ENCODE data around the gene GNA12.

GNA12 gene

DNA sequence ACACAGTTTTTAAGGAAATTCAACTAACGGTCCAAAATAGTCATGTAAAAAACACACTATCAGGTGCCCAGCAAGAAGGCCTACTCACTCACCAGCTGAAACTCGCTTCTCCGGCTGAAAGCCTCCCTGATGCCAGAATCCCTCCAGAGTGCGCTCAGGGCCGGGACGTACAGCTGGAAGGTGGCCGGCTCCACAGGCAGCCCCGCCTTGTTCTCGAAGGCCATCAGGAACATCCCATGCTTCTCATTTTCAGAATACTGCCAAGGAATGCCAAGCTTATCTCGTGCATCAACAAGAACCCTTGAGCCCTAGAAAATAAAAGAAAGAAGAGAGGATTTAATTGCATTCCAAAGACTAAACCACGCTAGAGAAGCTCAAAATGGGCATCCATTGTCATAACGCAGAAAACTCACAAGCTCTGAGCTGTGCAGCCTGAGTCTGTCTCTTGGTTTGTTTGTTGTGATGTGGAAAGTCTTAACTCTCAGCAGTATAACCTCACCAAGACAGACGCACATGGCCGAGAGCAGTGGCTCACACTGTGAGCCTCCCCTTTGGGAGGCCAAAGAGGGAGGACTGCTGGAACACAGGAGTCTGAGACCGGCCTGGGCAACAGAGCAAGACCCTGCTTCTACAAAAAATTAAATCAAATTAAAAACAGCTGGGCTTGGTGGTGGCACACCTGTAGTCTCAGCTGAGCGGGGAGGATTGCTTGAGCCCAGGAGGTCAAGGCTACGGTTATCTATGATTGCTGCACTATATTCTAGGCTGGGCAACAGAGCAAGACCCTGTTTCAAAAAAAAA, 49.1 kb downstream of the GNA12 start:
- no peak overlapping the region for H3K27ac ChIP-seq
- TF ChIP-seq, protein P1, sequence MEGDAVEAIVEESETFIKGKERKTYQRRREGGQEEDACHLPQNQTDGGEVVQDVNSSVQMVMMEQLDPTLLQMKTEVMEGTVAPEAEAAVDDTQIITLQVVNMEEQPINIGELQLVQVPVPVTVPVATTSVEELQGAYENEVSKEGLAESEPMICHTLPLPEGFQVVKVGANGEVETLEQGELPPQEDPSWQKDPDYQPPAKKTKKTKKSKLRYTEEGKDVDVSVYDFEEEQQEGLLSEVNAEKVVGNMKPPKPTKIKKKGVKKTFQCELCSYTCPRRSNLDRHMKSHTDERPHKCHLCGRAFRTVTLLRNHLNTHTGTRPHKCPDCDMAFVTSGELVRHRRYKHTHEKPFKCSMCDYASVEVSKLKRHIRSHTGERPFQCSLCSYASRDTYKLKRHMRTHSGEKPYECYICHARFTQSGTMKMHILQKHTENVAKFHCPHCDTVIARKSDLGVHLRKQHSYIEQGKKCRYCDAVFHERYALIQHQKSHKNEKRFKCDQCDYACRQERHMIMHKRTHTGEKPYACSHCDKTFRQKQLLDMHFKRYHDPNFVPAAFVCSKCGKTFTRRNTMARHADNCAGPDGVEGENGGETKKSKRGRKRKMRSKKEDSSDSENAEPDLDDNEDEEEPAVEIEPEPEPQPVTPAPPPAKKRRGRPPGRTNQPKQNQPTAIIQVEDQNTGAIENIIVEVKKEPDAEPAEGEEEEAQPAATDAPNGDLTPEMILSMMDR (IDR thresholded peaks at IDR 0.05) = no peak
- no peak for TF ChIP-seq ZFX (IDR thresholded peaks at IDR 0.05; ENCODE audit: borderline replicate concordance)

DNA sequence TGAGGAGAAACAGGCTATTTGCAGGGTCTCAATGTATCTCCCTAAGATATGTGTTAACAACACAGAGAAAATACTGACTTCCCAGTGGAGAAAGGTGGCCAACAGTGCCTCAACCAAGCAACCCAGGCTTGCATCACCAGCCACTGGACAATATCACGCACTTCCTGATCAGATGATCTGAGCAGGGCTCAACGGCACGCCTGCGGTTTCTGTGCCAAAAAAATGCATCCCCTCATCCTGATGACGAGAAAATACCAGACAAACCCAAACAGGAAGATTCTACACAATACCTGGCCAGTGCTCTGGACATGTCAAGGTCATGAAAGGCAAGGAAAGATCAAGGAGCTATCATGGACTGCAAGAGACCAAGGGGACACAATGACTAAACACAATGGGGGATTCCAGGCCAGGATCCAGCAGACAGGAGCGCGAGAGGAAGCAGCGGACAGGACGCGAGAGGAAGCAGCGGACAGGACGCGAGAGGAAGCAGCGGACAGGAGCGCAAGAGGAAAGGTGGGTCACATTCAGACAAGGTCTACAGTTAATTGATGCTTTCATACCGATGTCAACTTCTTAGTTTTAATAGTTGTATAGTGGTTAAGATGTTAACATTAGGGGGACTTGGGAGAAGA, 51.1 kb downstream of the GNA12 start:
- no peak for TF ChIP-seq ZFX (IDR thresholded peaks at IDR 0.05; ENCODE audit: borderline replicate concordance)
- TF ChIP-seq, protein P1 (IDR thresholded peaks at IDR 0.05) = no peak
- no peak overlapping the region for H3K27ac ChIP-seq

DNA sequence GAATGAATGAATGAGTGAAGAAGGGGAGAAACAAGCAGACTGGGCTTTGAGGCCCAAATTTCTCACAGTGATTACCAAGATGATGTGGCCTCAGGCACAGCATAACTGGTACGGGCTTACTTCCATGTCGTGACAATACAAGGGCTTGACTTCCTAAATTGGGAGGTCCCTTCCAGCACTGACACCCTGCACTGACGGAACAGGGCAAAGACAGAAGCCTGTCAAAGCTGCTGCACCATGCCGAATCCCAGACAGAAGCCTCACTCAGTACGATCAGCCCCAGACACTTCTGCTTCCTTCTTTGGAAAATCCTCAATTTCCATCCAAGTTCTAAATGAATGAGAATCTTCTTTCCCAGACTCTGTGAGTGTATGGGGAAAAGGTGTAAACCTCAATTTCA, 51.9 kb downstream of the GNA12 start:
- TF ChIP-seq ZFX (IDR thresholded peaks at IDR 0.05; ENCODE audit: borderline replicate concordance) = no peak
- TF ChIP-seq, protein P1 (IDR thresholded peaks at IDR 0.05) = no peak
- H3K27ac ChIP-seq = no peak overlapping the region

DNA sequence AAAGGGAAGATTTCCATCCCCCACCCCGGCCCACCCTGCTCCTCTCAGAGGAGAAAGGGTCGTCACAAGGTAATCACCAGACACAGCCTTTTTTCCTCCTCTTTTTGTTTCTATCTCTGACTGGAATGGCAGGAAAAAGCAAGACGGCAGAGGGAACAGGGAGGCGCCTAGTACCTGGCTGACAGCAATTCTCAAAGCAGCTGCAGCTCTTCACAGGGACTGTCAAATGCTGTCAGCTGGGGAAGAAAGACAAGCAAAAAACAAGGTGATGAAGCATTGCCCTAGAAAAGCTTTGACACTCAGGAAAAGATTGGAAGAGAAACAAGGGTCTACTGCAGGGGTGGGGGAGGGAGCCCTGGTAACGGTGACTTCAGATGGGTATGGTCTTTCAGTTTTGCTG, 52.7 kb downstream of the GNA12 start:
- TF ChIP-seq ZFX (IDR thresholded peaks at IDR 0.05; ENCODE audit: borderline replicate concordance) = no peak
- TF ChIP-seq, protein P1 (IDR thresholded peaks at IDR 0.05) = no peak
- H3K27ac ChIP-seq = no peak overlapping the region

DNA sequence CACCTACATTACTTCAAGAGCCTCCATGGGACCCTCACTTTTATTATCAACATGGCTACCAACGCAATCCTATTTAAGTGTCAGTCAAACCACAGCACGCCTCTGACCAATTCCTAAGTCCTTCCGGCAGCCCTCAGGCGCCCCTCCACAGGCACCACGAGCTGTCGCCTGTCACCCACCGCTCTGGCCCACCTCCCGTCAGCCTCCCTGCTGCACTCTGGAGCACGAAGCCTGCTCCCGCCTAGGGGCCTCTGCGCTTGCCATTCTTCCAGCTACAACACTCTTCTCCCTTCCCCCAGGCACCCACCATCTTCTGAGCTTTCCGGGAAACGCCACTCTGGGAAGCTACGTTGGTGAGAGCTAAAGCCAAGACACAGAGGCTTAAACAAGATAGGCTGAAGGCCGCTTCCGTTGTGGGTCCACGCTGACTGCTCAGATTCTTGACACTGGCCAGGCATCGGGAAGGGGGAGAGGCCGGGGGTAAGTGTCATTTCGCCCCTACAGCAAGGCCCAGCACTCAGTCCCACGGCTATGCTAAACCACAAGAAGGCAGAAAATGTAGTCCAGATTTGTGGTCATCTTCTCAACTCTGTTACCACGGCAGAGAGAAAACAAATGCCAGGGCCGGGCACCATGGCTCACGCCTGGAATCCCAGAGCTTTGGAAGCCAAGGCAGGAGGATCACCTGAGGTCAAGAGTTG, 56.7 kb downstream of the GNA12 start:
- no peak overlapping the region for H3K27ac ChIP-seq
- TF ChIP-seq, protein P1 (IDR thresholded peaks at IDR 0.05) = no peak
- no peak for TF ChIP-seq ZFX (IDR thresholded peaks at IDR 0.05; ENCODE audit: borderline replicate concordance)

DNA sequence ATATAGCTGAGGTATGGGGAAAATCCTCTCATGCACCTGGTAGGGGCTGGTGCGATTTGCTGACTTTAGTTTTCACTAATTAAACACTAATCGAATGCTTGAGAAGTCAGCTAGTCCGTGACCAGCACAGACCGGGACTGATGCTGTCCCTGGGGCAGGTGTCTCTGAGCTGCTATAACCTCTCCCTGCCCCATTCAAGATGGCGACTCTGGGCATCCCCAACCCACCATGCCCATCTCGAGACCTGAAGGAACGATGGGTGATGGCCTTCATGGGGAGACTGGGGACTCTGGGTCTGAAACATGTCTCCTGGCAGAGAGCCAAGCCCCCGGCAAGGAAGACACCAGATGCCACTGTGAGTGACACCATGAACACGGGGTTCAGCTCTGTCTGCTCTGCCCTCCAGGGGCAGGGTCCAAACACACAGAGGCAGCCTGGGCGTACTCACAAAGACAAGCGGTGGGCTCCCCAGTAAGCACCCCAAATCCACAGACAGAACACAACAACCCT, 57.4 kb downstream of the GNA12 start:
- TF ChIP-seq, protein P1 (IDR thresholded peaks at IDR 0.05) = no peak
- no peak overlapping the region for H3K27ac ChIP-seq

Data from 22Rv1 (cell line).